Progenitor cell of endocrine pancreas (in vitro differentiated cells): ENCODE data around the gene JPH4. TPM values are rescaled to one million over a fixed set of nuclear protein-coding genes. Genes with fewer than 3 reads are reported as not detected.
A peak's percentile ranks its signal among the peaks of the same experiment; 100 is the strongest.

Experiments used
- DNase-seq: peaks from one replicate; pipeline ENCODE4 v3.0.0; 2021; ENCODE audit warnings: low spot score; ENCODE audit not compliant: unreplicated experiment
- H3K27ac Mint-ChIP-seq: 2 replicates; pipeline ENCODE4 v1.8.0; 2021; ENCODE audit warnings: mild to moderate bottlenecking, moderate library complexity, mixed read lengths
- H3K27me3 Mint-ChIP-seq: 2 replicates; pipeline ENCODE4 v1.8.0; 2021; ENCODE audit warnings: mixed read lengths
- H3K36me3 Mint-ChIP-seq: 2 replicates; pipeline ENCODE4 v1.8.0; 2022; ENCODE audit warnings: mixed read lengths; ENCODE audit not compliant: insufficient read depth
- H3K4me1 Mint-ChIP-seq: 2 replicates; pipeline ENCODE4 v1.8.0; 2021; ENCODE audit warnings: low read depth, mixed read lengths
- H3K4me3 Mint-ChIP-seq: 2 replicates; pipeline ENCODE4 v1.8.0; 2021; ENCODE audit warnings: low read depth, mild to moderate bottlenecking, moderate library complexity, mixed read lengths
- H3K9me3 Mint-ChIP-seq: 2 replicates; pipeline ENCODE4 v1.8.0; 2021; ENCODE audit warnings: low read depth, mixed read lengths
- CTCF ChIP-seq: fragments of 200-600 bp; sonication (generic); IDR thresholded peaks from one replicate; pipeline ENCODE4 v1.5.0; 2021; ENCODE audit warnings: antibody characterized with exemption, mild to moderate bottlenecking; ENCODE audit not compliant: unreplicated experiment
- total RNA-seq: library from RNA; stranded (reverse); gene quantifications from 2 replicates; pipeline ENCODE4 v1.2.1, GENCODE V29; 2021

JPH4 gene
- total RNA-seq, 1 donor from 2014 or later: not detected

- Mint-ChIP-seq H3K9me3 (no peaks in the 10 kb centered on the region), H3K4me3 (no peak overlapping the region), H3K27me3 (peaks cover 54% of the 10 kb centered on the region), H3K27ac (no peak overlapping the region), H3K36me3 (peaks cover 1% of the 10 kb centered on the region), H3K4me1 (peaks cover 14% of the 10 kb centered on the region)
- TF ChIP-seq CTCF: no peak
- DNase-seq: no peak
Measured at GRCh38 chr14:23571701-23572523, 6.7 kb downstream of the JPH4 start.

- H3K4me1 Mint-ChIP-seq: peaks cover 15% of the 10 kb centered on the region
Measured at GRCh38 chr14:23570806-23571483, 7.6 kb downstream of the JPH4 start.

GRCh38 chr14:23569443-23570151 lies 9.0 kb downstream of the JPH4 start:
- H3K27me3 Mint-ChIP-seq: peaks cover 36% of the 10 kb centered on the region
- peaks cover 3% of the 10 kb centered on the region for H3K36me3 Mint-ChIP-seq
- no peak overlapping the region for H3K27ac Mint-ChIP-seq
- DNase-seq: no peak
- peak; percentile 31 for TF ChIP-seq CTCF
- H3K4me3 Mint-ChIP-seq: no peak overlapping the region
- no peaks in the 10 kb centered on the region for H3K9me3 Mint-ChIP-seq
- peaks cover 15% of the 10 kb centered on the region for H3K4me1 Mint-ChIP-seq

More at GRCh38 chr14:23570806-23571483, 7.6 kb downstream of the JPH4 start:
- Mint-ChIP-seq H3K27ac (no peak overlapping the region), H3K9me3 (no peaks in the 10 kb centered on the region), H3K4me3 (no peak overlapping the region), H3K27me3 (peaks cover 46% of the 10 kb centered on the region), H3K36me3 (peaks cover 1% of the 10 kb centered on the region)
- DNase-seq: no peak
- no peak for TF ChIP-seq CTCF

- H3K4me1 Mint-ChIP-seq: peaks cover 15% of the 10 kb centered on the region
- H3K36me3 Mint-ChIP-seq: peaks cover 4% of the 10 kb centered on the region
- peak overlapping the region; percentile 100 for H3K4me3 Mint-ChIP-seq
- DNase-seq: no peak
- peak; percentile 52 for TF ChIP-seq CTCF
- no peaks in the 10 kb centered on the region for H3K9me3 Mint-ChIP-seq
- peaks cover 29% of the 10 kb centered on the region for H3K27me3 Mint-ChIP-seq
- H3K27ac Mint-ChIP-seq: peak overlapping the region; percentile 31
Measured at GRCh38 chr14:23568600-23569331, 9.8 kb downstream of the JPH4 start.
